GM18505 (cell line): ENCODE measurements around the gene LRPAP1.
"Not testable (repeated sequence)": the region's sequence is repeated elsewhere in the genome, so short reads cannot be mapped to it uniquely, and the experiment has no call there.

Source experiments
- ATAC-seq: cut with Tn5 transposase; IDR thresholded peaks from one replicate; pipeline ENCODE4 v1.9.1; 2021; ENCODE audit not compliant: unreplicated experiment
- POLR2A ChIP-seq: IDR thresholded peaks from 4 replicates; pipeline ENCODE4 v1.6.1; 2011; ENCODE audit warnings: borderline replicate concordance; ENCODE audit not compliant: insufficient read depth, insufficient read length; ENCODE audit errors: extremely low read depth

The LRPAP1 gene, protein sequence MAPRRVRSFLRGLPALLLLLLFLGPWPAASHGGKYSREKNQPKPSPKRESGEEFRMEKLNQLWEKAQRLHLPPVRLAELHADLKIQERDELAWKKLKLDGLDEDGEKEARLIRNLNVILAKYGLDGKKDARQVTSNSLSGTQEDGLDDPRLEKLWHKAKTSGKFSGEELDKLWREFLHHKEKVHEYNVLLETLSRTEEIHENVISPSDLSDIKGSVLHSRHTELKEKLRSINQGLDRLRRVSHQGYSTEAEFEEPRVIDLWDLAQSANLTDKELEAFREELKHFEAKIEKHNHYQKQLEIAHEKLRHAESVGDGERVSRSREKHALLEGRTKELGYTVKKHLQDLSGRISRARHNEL

GRCh38 chr4:3531879-3532750 lies at the start of gene LRPAP1:
TSS of gene LRPAP1 (minus strand) at chr4:3532422. CDS start at chr4:3532412, 10 bp downstream.
- peak; percentile 78 for ATAC-seq

GRCh38 chr4:3581334-3582090 lies 49.3 kb upstream of the LRPAP1 start:
- not testable (repeated sequence) for ATAC-seq

More at GRCh38 chr4:3531879-3532750, at the start of gene LRPAP1:
- peak; percentile 97 for TF ChIP-seq POLR2A

DNA sequence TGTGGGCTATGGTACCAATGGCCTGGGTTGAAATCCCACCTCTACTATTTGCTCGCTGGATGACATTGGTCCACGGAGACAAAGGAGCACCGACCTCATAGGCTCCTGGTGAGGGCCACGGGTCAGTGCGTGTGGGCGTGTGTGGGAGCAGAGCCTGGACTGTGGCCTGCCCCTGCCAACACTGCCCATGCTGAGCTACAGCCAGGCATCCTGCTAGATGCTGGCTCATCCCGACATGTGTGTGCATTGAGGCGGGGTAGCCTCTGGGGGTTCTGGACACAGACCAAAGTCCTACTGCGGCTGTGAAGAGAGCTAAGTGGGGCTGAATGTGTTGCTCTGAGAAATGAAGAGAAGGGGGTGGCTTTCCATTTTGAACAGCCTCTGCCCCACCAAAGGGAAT lies 48.6 kb upstream of the LRPAP1 start:
- not testable (repeated sequence) for ATAC-seq

DNA sequence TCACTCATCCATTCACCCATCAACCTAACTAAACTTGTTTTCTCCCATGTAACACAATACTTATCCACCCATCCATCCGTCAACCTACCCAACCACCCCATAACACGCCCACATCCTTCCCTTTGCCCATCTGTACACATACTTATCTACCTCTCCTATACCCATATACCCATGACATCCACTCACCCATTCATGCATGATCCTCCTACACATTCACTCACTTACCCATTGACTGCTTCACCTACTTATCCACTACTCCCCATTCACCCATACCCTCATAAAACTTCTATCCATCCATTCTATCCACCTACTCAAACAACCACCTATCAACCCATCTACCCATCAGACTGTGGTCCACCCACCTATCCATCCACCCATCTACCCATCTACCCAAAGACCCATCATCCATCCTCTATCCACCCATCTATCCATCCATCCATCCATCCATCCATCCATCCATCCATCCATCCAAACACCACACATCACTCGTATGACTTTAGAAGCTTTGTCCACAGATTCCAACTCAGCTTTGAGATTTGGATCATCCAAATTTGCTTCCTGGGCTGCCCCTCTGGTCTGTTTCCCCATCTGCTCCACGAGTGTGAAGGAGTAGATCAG lies 46.4 kb upstream of the LRPAP1 start:
- ATAC-seq = not testable (repeated sequence)

GRCh38 chr4:3578052-3578451 lies 45.8 kb upstream of the LRPAP1 start:
- not testable (repeated sequence) for ATAC-seq

DNA sequence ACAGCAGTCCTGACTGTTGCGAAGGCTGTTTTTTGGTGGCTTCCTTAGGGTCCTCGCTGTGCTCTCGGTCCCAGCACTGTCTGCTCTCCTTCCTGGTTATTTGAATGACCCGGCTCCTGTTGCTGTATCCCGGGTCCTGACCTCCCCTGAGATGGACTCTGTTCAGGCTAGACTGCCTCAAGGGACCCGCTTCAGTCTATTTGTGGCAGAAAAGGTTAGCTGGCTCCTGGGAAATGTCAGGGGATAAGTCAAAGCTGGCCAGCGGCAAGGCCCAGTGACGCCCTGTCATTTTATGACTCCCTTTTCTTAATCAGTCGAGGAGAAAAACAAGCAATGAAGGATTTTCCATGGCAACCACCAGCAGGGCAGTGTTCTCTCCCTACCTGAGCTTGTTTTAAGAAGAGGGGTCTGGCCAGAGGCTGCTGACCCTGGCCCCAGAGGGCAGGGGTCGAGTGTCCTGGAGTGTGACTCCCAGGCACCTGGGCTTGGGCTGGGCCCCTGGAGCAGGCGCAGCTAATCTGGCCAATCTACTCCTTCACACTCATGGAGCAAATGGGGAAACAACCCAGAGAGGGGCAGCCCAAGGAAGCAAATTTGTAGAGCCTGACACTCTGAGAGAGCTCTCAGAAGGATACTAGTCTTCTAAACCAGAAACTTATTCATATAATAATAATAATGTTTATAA lies 45.1 kb upstream of the LRPAP1 start:
- ATAC-seq = not testable (repeated sequence)

GRCh38 chr4:3576533-3577207 lies 44.4 kb upstream of the LRPAP1 start:
- not testable (repeated sequence) for ATAC-seq

DNA sequence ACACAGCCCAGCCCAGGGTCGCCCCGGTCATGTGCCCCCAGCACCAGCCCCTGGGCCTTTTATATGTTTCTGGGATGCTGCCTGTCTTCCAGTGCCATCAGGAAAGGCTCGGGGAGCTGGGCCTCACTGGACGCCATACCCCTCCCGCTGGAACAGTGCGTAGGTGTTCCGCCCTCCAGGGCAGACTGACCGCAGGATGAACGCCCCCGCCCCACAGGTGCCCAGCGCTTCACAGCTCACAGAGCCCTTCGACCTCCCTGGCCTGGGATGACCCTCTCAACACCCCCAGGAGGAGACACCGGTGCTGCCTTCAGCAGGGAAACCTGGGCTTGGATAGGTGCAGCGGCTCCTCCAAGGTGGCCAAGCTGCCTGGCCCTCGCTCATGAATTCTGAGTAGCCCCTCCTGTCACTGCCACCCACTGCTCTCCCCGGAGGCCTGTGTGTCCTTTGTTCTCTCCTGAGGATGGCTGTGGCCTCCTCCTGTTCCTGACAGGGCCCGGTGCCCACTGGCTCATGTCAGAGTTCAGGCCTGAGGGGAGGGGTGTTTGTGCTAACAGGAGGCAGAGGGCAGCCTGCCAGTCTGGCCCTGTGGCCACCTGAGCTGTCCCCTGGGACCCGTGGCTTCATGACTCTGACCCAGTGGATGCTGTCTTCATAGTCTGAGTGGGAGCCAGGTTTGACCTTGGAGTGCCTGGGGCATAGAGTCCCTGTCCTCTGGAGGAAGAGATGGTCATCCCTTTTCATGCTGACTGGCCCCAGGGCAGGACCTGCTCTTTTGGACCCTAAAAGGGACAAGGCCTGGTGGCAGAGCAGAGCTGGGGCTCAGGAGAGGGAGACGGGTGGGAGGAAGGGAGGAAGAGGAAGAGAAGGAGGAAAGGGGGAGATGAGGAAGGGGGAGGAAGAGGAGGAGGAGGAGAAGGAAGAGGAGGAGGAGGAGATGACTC lies 43.5 kb upstream of the LRPAP1 start:
- not testable (repeated sequence) for ATAC-seq

DNA sequence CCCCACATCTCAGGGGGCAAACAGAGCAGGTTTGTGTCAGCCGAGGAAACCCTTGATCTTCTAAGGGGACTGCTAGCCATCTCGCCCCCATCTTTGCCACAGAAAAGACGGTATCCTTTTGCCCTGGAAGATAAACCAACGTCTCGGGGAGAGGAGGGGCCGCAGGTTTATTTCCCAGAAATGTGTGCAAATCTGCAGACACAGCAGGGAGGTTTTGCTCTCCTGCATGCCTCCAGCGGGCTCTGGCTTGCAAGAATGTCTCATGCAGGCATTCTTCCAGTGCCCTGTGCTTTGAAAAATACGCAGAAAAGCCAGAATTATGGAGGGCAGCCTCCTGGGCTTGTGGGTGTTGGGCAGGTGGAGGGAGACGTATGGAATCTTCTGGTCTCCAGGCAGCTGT lies 42.6 kb upstream of the LRPAP1 start:
- ATAC-seq = not testable (repeated sequence)

- ATAC-seq = not testable (repeated sequence)
These were observed 42.1 kb upstream of the LRPAP1 start for GRCh38 chr4:3574346-3574745.

GRCh38 chr4:3573131-3573530 lies 40.9 kb upstream of the LRPAP1 start:
- ATAC-seq = no peak

GRCh38 chr4:3572363-3572762 lies 40.1 kb upstream of the LRPAP1 start:
- TF ChIP-seq POLR2A = no peak
- no peak for ATAC-seq

More at GRCh38 chr4:3573131-3573530, 40.9 kb upstream of the LRPAP1 start:
- no peak for TF ChIP-seq POLR2A
